ENCODE data around the gene VWA5A.

DNA sequence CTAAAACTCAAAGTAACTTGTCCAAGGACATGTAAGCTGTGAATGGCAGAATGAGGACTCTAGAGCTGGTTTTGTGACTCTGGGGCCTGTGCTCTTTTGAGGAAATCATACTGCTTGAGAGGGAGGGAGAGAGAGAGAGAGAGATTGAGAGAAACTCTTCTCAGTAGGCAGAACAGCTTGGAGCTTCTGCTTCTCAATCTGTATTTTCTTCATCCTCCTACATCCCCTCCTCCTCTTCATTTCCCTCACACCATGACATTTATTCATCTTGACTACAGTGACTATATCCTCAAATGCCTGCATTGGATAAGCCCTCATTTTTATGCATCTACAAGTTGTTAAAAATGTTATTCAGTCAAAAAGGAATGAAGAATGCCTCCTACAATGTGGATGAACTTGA is 44.2 kb downstream of the VWA5A start:
- TF ChIP-seq, protein P1, sequence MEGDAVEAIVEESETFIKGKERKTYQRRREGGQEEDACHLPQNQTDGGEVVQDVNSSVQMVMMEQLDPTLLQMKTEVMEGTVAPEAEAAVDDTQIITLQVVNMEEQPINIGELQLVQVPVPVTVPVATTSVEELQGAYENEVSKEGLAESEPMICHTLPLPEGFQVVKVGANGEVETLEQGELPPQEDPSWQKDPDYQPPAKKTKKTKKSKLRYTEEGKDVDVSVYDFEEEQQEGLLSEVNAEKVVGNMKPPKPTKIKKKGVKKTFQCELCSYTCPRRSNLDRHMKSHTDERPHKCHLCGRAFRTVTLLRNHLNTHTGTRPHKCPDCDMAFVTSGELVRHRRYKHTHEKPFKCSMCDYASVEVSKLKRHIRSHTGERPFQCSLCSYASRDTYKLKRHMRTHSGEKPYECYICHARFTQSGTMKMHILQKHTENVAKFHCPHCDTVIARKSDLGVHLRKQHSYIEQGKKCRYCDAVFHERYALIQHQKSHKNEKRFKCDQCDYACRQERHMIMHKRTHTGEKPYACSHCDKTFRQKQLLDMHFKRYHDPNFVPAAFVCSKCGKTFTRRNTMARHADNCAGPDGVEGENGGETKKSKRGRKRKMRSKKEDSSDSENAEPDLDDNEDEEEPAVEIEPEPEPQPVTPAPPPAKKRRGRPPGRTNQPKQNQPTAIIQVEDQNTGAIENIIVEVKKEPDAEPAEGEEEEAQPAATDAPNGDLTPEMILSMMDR (IDR thresholded peaks at IDR 0.05; ENCODE audit: low read length) = no peak
- TF ChIP-seq EZH2 (IDR thresholded peaks at IDR 0.05; ENCODE audit: borderline replicate concordance, low read length) = no peak
